ENCODE results near the gene CNTNAP2. TPM values are rescaled to one million over a fixed set of nuclear protein-coding genes. Genes with fewer than 3 reads are reported as not detected.

The CNTNAP2 gene
- total and polyA plus RNA-seq, 8 donors: 0.94 to 42.5 (median 38.6) TPM

DNA sequence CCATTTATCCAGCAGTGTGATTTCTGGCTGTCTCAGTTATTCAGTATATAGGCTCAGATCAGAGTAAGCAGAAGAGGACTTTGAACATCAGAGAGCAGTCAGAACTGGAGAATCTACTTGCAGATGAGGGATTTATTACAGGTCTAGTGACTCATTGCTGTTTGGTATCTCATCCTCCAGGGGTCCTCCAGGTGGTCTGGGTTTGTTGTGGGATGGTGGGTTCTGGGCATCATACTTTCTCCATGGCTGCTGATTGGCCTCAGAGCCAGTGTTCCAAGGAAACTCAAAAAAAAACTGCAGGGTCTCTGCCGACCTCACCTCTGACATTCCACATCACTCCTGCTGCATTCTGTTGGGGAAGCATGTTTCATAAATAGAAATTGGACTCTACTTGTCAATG, 214.8 kb downstream of the CNTNAP2 start:
- TF ChIP-seq, protein P1, sequence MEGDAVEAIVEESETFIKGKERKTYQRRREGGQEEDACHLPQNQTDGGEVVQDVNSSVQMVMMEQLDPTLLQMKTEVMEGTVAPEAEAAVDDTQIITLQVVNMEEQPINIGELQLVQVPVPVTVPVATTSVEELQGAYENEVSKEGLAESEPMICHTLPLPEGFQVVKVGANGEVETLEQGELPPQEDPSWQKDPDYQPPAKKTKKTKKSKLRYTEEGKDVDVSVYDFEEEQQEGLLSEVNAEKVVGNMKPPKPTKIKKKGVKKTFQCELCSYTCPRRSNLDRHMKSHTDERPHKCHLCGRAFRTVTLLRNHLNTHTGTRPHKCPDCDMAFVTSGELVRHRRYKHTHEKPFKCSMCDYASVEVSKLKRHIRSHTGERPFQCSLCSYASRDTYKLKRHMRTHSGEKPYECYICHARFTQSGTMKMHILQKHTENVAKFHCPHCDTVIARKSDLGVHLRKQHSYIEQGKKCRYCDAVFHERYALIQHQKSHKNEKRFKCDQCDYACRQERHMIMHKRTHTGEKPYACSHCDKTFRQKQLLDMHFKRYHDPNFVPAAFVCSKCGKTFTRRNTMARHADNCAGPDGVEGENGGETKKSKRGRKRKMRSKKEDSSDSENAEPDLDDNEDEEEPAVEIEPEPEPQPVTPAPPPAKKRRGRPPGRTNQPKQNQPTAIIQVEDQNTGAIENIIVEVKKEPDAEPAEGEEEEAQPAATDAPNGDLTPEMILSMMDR (IDR thresholded peaks at IDR 0.05): no peak
- no peaks in the 10 kb centered on the region for H3K4me1 ChIP-seq
- peaks cover 0 to 11% of the 10 kb centered on the region in 2 donors for H3K9me3 ChIP-seq
- DNase-seq (no peak), ATAC-seq (no peak)
- no peak overlapping the region for H3K4me3 ChIP-seq
- no peak overlapping the region for H3K27ac ChIP-seq
- intact Hi-C loops (cut with DNase I): no loop called here
- no peaks in the 10 kb centered on the region for H3K27me3 ChIP-seq
- H3K36me3 ChIP-seq: no peaks in the 10 kb centered on the region

DNA sequence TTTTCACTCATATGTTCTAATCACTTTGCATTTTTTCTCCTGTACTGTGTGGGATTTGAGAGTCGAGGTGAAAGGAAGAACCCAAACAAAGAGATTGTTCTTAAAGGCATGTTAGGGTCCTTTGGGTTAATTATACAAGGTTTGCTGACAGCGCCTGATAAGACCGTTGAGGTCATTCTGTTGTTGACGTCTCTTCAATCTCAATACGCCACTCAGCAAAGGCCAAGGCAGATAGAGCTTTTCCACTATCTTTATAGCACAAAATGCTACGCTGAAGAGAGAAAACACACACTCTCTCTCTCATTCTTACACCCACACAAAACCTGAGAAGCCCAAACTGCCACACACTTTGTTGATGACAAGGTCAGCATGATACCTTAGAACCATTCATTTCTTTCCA, 228.7 kb downstream of the CNTNAP2 start:
- ATAC-seq: no peak
- no peak for DNase-seq
- no peaks in the 10 kb centered on the region for H3K4me1 ChIP-seq
- H3K36me3 ChIP-seq: no peaks in the 10 kb centered on the region
- H3K27ac ChIP-seq: no peak overlapping the region
- intact Hi-C loops (cut with DNase I): no loop called here
- peaks cover 0 to 4% of the 10 kb centered on the region in 2 donors for H3K9me3 ChIP-seq
- no peaks in the 10 kb centered on the region for H3K27me3 ChIP-seq
- no peak overlapping the region for H3K4me3 ChIP-seq
- TF ChIP-seq, protein P1 (IDR thresholded peaks at IDR 0.05): no peak

DNA sequence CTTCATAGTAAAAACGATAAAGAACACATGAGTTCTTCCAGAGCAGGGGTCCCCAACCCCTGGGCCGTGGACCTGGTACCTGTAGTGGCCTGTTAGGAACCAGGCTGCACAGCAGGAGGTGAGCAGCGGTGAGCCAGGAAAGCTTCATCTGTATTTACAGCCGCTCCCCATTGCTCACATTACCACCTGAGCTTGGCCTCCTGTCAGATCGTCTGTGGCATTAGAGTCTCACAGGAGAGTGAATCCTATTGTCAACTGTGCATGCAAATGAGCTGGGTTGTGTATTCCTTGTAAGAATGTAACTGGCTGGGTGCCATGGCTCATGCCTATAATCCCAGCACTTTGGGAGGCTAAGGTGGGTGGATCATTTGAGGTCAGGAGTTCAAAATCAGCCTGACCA, 229.5 kb downstream of the CNTNAP2 start:
- peak in 1 of 4 donors; percentile 45 for DNase-seq
- intact Hi-C loops (cut with DNase I): no loop called here
- Histone ChIP-seq H3K4me1 (no peaks in the 10 kb centered on the region), H3K27ac (no peak overlapping the region), H3K4me3 (no peak overlapping the region), H3K9me3 (peaks cover 0 to 4% of the 10 kb centered on the region in 2 donors), H3K36me3 (no peaks in the 10 kb centered on the region), H3K27me3 (no peaks in the 10 kb centered on the region)
- TF ChIP-seq, protein P1 (IDR thresholded peaks at IDR 0.05): no peak
- ATAC-seq: no peak

DNA sequence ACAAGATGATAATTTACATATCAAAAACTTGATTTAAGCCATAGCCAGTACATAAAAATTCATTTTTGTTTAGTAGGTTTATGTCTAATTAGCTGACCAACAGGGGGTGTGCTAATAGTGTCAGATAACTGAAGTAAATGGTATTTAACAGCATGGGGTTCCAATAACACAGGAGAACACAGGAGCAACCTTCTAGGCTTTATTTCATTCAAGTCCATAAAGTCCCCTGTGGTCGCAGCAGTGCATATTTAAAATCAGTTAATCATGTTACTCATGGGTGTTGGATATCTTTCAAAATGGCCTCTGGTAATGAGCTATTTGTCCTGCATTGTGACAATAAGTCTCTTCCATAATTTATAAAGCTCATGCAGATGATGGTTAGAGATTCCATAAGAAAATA, 238.6 kb downstream of the CNTNAP2 start:
- H3K4me3 ChIP-seq: no peak overlapping the region
- no peaks in the 10 kb centered on the region for H3K27me3 ChIP-seq
- intact Hi-C loops (cut with DNase I): no loop called here
- no peaks in the 10 kb centered on the region for H3K4me1 ChIP-seq
- peaks cover 0 to 6% of the 10 kb centered on the region in 2 donors for H3K9me3 ChIP-seq
- H3K27ac ChIP-seq: no peak overlapping the region
- no peaks in the 10 kb centered on the region for H3K36me3 ChIP-seq
- ATAC-seq (no peak), DNase-seq (no peak)
- TF ChIP-seq, protein P1 (IDR thresholded peaks at IDR 0.05): no peak

DNA sequence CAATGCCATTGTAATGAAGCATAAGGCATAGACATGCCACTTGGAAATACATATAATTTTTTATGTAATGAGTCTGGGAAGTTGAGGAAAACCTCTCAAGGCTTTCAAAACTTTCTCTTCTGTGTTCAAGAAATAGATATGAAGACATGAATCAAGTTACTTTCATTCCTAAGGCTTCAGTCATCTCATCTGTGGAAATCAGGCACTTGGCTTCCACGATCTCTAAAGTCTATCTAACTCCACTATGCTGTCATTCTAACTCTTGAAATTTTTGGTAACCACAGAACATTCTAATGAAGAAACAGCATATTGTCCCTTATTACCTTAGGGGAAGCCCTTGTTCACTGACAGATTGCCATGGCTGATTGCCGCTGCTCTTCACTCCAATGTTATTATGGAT, 242.6 kb downstream of the CNTNAP2 start:
- TF ChIP-seq, protein P1 (IDR thresholded peaks at IDR 0.05): no peak
- Histone ChIP-seq H3K9me3 (peaks cover 0 to 5% of the 10 kb centered on the region in 2 donors), H3K4me3 (no peak overlapping the region), H3K36me3 (no peaks in the 10 kb centered on the region), H3K27me3 (no peaks in the 10 kb centered on the region), H3K27ac (no peak overlapping the region), H3K4me1 (no peaks in the 10 kb centered on the region)
- no peak for DNase-seq
- intact Hi-C loops (cut with DNase I): no loop called here
- ATAC-seq: no peak

Data from left lung (tissue), 10 donors.